OCI-M2 (cell line): ENCODE results near the gene CCR3.

Experiments used
- DNase-seq: peaks from one replicate; lab custom pipeline; 2025; ENCODE audit not compliant: unreplicated experiment; lab: John Stamatoyannopoulos, UW

The CCR3 gene

GRCh38 chr3:46270474-46270873 is 28.2 kb downstream of the CCR3 start:
- no peak for DNase-seq

DNA sequence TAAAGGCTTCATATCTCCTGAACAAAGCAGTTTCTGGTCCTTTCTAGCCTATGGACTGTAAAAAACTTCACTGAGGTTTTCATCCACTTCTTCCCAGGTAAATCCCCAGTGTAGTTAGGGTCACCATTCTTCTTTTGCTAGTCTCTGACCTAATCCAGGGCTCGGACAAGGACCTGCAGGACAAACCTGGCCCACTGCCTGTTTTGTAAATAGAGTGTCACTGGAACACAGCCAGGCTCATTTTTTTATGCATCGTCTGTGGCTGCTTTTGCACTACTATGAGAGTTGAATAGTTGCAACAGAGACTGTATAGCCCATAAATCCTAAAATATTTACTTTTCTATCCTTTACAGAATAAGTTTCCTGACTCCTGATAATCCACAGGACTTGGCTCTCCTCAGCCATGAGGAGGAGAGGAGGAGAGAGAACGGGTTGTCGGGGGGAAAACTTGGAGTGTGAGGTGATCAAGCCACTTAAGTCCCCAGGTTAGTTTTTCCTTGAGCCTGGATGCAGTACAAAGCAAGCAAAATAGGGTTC is 29.0 kb downstream of the CCR3 start:
- no peak for DNase-seq

DNA sequence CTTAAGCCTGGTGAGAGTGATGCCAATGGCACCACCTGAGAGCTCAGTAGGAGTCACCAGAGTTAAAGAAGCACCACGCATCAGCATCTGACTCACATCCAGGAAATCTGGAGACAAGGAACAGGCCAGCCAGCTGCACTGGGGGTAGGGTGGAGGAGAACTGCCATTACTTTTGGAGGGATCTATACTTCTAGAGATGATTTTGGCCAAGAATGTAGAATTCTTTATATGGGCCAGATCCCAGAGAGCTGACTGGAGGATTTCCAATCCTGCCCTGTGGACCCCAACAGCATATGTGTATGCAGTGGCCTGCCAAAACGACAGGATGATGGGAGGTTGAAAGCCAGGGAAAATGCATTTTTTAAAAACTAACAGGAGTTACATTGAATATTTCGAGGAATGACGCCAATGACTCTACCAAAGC is 29.8 kb downstream of the CCR3 start:
- no peak for DNase-seq

DNA sequence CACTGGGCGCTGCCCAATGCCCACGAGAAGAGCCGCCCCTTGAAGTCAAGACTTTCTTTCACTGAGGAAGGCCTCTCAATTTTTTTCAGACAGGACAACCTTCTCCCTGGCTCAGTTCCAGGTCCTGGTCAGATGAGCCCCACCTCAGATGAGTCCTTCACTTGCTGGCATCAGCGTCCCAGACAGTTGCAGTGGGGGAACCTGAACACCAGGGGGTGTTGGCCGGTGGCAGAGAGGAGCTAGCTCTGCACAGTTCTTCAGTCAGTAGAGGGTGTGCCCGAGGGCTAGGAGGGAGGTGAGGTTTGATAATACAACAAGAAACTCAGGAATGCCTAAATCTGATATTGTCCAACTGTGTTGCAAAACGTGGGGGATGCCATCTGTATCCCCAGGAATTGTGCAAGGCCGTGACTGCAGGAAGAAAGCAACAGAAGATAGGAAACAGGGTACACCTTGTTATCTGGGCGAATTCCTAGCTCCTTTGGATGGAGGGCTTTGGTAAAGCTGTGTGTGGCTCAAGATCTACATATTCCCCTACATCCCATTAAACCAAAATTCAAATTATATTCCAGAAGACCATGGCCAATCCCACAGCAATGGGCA is 34.3 kb downstream of the CCR3 start:
- no peak for DNase-seq

DNA sequence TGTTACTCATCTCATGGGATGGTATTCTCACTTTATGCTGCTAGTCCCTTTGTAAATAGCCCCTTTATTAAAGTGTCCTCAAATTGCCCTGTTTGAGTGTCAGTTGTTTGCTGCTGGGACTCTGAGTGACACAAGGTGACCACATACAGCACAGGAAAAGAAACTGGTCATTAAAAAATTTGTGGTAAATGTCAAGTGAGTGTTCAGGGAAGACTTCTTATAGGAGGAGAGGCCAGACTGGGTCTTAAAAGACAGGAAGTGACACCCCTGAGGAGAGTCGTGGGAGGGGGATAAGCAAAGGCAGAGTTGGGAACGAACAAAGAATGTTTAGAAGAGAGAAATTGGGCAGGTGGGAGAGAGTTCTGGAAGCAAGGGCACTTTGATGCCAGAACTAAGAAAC is 35.2 kb downstream of the CCR3 start:
- no peak for DNase-seq

- no peak for DNase-seq
Observed at GRCh38 chr3:46278816-46279672, 36.8 kb downstream of the CCR3 start.

DNA sequence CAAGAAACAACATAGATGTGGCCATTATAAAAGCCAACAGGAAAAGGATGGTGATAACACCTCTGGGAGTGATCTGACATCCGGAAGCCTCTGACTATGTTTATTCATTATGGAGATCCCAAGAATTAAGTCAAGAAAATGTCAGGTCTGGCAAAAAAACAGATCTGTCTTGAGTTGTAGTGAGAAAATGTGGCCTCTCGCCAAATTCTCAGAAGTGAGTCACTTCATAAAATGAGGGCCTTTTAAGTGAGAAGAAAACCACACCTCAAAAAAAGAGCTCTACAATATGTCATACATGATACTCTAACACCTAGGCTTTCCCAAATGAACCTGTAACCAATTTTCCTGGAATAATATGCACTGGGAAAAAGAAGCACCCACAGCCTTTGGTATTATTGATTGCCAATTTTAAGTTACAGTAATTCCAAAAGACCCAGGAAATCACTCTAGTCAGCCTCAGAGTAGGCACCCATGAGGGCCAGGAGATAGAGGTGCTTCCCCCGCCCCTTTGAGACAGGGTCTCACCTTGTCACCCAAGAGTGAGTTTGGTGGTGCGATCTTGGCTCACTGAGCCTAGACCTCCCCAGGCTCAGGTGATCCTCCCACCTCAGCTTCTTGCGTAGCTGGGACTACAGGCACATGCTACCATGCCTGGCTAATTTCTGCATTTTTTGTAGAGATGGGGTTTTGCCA is 38.0 kb downstream of the CCR3 start:
- DNase-seq, result no peak

GRCh38 chr3:46281551-46281950 is 39.3 kb downstream of the CCR3 start:
- no peak for DNase-seq

- DNase-seq, result no peak
Observed at GRCh38 chr3:46282041-46282440, 39.8 kb downstream of the CCR3 start.

GRCh38 chr3:46282696-46283095 is 40.4 kb downstream of the CCR3 start:
- no peak for DNase-seq

DNA sequence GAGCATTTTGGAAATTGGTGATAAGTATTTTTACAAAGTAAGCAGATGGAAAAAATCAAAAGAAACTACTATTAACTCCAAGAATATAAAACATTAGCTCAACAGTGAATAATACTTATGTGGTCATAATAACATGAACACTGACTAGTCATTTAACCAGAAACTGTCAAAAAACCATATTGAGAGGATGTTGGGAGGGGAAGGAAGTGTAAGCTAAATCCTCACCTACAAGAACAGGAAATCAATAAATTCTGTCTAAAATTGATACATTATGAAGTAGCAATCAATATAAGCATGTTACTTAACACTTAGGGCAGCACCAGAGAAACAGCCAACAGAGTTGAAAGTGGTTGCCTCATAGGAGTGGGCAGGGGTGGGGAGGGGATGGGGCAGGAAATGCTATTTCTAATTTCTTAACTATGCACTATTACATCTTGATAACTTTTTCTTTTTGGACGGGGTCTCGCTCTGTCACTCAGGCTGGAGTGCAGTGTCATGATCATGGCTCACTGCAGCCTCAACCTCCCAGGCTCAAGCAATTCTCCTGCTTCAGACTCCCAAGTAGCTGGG is 41.7 kb downstream of the CCR3 start:
- DNase-seq, result no peak

DNA sequence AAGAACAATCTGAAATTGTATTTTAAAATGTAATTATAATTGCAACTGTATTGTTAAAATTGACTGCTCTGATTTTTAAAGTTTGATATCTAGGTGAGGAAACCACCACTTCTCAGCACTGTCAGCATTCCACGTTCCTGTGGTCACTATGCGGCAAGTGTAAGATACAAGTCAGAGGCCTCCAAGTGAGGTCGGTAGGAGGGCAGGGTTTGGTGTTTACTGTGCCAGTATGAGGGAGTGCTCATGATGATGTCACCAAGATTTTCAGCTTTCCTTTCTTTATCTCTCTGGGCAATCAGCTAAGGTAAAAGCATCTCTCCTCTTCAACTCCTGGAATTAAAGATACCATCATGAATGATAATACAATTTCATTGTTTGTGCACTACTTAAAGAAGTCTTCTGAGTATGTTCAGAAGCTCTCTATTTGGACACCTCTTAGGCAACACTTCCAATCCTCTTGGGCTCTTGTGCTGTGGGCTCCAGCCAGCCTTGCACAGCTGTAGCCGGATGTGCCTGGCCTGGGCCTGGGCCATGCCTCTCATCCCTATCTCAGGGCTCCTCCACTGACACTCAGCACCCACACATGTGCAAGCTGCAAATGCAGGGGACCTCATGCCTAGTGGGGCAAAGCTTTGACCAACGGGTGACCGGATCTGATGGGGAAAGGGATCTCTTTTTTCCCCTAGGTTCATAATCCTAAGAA is 42.9 kb downstream of the CCR3 start:
- DNase-seq, result no peak

DNA sequence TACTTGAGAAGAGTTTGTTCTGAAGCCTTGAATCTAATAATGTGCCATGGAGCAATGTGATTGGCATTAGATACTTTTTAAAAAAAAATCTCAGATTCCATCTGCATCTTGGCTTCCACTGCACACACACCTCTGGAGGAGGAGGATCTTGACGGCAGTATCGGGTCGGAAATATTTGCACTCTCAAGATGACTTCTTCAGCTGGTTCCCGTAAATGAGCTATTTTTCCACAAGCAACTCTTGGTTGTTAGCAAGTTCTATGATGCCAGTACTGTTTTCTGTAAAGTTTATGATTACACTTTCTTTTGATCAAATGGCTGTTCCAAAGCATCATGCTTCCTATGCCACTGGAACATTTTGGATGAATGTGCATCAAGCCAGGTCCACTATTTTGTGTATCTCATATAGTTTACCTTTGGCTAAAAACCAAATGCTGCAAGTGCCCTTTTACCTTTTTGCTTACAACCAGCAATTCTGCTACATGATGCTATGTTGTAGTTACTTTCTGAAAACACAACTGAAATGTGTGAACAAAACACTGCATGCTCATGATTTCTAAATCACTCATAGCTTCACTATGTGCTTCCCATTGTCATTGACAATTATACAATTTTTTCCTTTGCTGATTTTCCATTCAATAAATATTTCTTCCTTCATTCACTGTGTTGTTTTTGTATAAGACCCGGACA is 43.8 kb downstream of the CCR3 start:
- DNase-seq, result no peak

DNA sequence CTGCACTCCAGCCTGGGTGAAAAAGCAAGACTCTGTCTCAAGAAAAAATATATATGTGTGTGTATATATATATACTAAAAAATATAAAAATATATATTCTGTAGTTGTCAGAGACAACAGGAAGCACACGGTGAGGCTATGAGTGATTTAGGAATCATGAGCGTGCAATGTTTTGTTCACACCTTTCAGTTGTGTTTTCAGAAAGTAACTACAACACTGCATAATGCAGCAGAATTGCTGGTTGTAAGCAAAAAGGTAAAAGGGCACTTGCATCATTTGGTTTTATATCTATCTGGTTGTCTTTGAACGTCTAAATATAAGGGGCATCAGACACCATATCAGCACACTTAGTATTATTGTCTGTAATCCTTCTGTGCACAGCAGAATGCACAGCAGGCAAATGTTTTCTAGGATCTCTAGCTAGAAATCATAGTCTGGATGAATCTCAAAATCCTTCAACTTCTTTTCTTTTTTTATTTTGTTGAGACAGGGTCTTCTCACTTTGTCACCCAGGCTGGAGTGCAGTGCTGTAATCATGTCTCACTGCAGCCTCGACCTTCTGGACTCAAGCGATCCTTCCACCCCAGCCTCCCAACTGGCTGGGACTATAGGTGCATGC is 44.8 kb downstream of the CCR3 start:
- DNase-seq, result no peak

DNA sequence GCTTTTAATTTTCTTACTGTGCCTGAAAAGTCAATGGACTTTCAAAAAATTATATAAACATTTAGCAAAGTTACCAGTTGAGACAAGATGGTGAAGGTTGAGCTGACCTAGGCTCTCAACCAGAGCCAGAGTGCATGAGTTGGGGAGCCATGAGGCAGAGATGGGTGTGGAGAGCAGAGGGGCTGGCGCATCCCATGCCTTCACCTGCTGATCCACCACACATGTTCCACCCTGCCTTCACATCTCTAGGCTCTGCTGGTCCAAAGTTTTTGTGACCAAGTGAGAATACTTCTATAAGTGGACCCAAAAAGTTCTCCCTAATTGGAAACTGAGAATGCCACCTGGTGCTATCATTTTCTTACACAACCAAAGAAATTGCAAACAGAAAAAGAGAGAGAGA is 47.3 kb downstream of the CCR3 start:
- no peak for DNase-seq

DNA sequence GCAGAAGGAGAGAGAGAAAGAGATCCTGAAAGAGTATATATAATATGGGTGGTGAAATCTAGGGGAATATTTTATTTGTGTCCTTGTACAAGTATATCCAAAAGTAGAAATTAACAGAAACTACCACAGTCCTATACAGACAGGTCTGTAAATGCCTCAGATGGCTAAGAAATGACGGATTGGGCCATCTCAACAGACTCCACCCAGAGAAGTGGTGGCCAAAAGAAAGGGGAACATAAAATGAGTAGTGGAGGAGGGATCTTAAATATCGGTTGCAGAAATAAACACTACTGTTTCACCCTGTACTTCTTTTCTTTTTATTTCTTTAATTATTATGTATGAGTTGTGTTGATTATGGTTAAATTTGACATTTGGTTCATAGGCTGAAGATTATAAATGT is 47.7 kb downstream of the CCR3 start:
- DNase-seq, result no peak

DNA sequence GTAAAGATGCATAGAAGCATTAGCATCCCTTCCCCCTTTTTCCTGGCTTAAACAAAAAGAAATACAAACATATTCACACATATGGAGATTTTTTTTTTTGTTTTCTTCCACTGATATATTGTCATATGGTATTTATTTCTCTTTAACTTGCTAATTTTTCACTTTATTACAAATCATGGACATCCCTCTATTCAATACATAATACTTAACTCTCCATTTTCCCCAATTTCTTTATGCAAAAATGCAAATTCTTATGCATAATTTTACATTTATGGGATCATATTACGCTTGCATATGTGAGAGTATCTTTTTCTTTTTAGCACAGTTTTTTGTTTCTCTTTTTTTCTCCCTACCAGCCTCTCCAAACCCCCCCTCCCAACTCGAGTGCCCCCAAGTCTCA is 48.8 kb downstream of the CCR3 start:
- DNase-seq, result no peak

DNA sequence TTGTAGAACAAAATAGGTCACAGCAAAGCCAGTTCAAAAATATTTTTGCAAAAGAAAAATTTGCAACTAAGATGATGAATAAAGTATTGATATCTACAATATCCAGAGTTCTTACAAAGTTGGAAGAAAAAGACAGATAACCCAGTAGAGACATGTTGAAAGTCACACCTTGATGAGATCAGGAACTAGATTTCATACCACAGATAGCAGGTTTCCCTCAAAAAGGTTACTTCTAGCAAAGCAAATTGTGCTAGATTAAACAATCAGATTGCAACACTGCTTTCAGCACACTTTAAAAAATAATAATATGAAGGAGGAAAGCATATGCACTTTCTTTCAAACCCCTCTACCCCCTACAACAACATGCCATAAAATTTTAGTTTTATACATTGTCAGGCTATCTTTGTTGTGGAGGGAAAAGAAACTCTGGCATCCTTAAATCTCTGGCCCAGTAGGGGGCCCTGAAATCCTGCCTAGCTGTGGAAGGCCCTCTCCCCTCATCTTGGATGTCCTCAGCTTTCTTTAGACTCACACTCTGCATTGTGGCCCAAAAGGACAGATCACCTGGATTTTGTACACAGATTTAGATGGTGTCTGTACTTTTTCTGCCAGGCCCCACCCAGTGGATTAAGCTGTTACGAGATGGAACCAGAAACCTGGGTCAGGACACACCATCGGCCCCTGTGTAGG is 50.9 kb downstream of the CCR3 start:
- DNase-seq, result no peak
